Lower leg skin (tissue), 3 donors: ENCODE measurements around the gene MVB12B.

Source experiments
- CTCF ChIP-seq, 3 donors: fragments of 450-650 bp; IDR thresholded peaks; one replicate each; pipeline ENCODE4 v1.5.1; 2016; ENCODE audit warnings: antibody characterized with exemption in 3 of 3, mild to moderate bottlenecking in 3 of 3, moderate library complexity in 2 of 3
- POLR2A ChIP-seq, 2 donors: fragments of 450-650 bp; IDR thresholded peaks; one replicate each; pipeline ENCODE4 v1.6.1; 2016 to 2017; ENCODE audit warnings: antibody characterized with exemption in 2 of 2, mild to moderate bottlenecking in 1 of 2, moderate library complexity in 1 of 2

GRCh38 chr9:126377536-126377935 lies 50.9 kb downstream of the MVB12B start:
- no peak for TF ChIP-seq CTCF (IDR thresholded peaks at IDR 0.05)
- no peak for TF ChIP-seq POLR2A (IDR thresholded peaks at IDR 0.05)
